GM23248 (cell line): ENCODE data around the gene ANKRD11.

Experiments used
- EZH2 ChIP-seq: fragments of 200-600 bp; sonication (generic); IDR thresholded peaks from 2 replicates; pipeline ENCODE4 v1.6.1; 2018; ENCODE audit warnings: antibody characterized with exemption, mild to moderate bottlenecking; ENCODE audit not compliant: insufficient read depth, poor library complexity, severe bottlenecking
- EZH2phosphoT487 ChIP-seq: fragments of 200-600 bp; sonication (generic); IDR thresholded peaks from 2 replicates; pipeline ENCODE4 v1.6.1; 2018; ENCODE audit warnings: antibody characterized with exemption, moderate library complexity, mild to moderate bottlenecking, low read depth; ENCODE audit not compliant: insufficient read depth

DNA sequence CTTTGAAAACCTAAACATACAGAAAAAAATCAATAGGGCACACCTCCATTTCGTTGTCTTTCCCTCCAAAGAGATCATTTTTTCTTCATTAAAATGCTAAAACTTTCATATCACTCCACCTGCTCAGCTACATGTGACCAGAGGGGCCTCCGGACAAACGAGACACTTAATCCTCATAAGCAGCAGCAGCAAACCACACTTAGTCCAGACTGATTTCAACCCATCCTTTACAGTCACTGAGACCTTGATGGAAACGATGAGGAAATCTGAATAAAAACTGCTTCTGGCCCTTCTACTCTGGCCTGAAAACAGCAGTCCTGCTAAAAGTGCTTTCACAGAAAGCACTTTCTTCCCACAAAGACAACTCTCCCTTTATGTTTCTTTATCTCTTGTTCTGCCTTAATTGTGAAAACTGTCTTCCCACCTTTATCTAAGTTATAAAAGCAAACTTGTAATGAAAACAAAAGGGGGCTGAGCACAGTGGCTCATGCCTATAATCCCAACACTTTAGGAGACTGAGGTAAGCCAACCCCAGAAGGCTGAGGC is 4.6 kb downstream of the ANKRD11 start:
- TF ChIP-seq EZH2phosphoT487 (no peak), EZH2 (no peak)
